Hematopoietic multipotent progenitor cell (in vitro differentiated cells): ENCODE measurements around the gene PSMD2. TPM values are rescaled to one million over a fixed set of nuclear protein-coding genes. Genes with fewer than 3 reads are reported as not detected.

Source experiments
- DNase-seq, 3 donors: peaks; one replicate each; pipeline ENCODE4 v3.0.0-alpha.2; 2011 to 2015; ENCODE audit warnings: low read depth in 2 of 3, low spot score in 2 of 3
- small RNA-seq: library from RNA; depleted of rRNA; stranded (forward); fragments of <200 nt; gene quantifications from one replicate; pipeline ENCODE3, GENCODE V24; 2012
- total RNA-seq: library from RNA; depleted of rRNA; stranded (reverse); fragments of >200 nt; gene quantifications from one replicate; pipeline ENCODE4 v1.2.3, GENCODE V29; 2012

The PSMD2 gene
- total RNA-seq, 1 donor = 259 TPM

DNA sequence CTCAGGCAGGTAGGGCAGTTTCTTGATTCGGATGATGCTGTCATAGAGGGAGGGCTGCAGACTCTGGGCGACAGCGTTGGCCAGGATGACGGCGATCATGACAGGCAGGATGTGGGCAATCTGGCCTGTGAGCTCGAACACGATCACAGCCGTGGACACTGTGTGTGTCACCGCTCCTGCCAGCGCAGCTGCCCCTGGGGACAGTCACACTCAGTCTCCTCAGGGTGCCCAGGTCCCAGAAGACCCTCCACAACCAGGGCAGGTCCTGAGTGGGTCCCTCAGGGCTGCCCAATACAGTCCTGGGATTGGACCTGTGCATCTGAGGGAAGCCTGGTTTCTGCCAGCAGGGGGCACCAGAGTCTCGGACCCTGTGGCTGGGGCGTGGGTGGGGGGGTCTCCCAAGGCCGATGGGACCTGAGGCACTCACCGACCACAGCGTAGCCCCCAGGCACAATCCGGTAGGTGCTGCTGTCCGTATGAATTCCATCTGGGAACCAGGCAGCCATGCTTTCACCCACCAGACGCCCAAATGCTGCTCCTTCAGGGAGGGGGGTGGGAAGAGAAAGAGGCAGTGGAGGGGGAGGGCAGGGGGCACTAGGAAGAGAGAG, 55.2 kb downstream of the PSMD2 start:
- DNase-seq = peak; percentile 52 to 62 (median 60)

GRCh38 chr3:184354754-184355153, 55.7 kb downstream of the PSMD2 start:
- DNase-seq = no peak

- DNase-seq = no peak
Observed at GRCh38 chr3:184355261-184356040, 56.4 kb downstream of the PSMD2 start.

DNA sequence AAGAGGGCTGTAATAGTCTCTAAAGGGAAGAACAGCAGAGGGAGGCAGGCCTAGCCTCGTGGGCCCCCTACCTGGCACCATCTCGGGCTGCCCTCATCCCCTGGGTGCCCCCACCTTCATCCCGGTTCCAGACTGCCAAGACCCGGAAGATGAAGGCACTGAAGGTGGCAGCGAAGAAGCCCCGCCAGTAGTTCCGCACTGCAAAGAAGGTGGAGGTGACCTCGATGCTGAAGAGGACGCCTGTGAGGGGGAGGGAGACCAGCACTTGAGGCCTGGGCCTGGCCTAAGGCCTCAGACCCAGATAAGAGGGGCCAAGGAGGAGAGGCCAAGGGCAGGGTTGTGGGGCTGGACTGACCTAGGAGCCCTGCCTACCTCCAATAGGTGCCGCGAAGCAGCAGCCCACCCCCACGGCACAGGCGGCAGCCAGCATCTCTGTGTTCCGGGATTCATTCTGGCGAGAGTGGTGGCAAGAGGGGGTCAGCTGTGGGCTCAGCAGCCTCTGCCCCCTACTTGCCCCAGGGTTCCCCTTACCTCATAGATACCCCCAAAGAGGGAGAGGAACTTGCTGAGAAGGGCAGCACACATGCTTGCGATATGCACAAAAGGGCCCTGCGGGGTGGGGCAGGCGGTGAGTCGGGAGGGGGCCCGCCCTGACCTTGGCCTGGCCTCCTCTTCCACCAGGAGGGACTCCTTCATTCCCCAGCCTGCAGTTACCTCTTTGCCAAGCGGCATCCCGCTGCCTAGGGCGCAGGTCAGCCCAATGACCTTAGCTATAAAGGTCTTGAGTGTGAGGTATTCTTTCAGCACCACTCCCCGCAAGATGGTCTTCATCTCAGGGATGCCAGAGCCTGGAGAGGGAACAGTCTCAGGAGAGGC, 58.4 kb downstream of the PSMD2 start:
- DNase-seq = no peak

DNA sequence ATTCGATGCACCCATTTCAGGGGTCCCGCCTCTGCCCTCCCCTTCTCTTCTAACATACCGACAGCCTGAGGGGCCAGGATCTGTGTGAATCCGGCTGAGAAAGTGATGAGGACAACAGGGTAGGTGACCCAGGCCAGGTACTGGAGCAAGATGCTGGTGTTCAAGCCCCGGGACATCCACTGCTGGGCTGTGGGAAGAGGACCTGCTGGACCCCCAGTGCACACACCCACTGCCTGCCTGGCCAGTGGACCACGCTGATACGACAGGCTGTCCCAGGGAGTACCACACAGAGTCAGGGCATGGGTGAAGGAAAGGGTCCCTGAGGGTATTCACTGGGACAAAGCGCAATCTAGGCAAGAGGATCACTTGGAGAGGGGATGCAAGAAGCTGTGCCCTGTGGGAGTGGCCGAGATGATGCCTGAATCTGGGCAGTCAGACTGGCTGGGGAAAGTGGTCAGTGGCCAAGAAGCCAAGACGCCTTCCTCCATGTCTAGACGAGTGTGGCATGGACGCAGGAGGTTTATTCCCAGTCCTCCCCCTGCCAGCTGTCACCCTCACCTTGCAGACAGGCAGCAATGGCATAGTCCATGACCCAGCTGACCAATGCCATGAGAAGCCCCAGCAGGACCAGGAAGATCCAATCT, 59.2 kb downstream of the PSMD2 start:
- no peak for DNase-seq

Small RNAs within 50 kb of the gene (small RNA-seq; reads per million reads assigned to genes)
- gene SNORD66 = 2,186 reads per million, percentile 99 among the genes with 10 or more reads in this experiment

Other genes starting within 250 kb of the PSMD2 start
- gene HTR3C, start 246.2 kb upstream of the PSMD2 start, total RNA-seq = not detected
- gene HTR3E, start 202.2 kb upstream of the PSMD2 start, total RNA-seq = not detected
- 60.3 TPM for gene EIF2B5, start 163.9 kb upstream of the PSMD2 start, total RNA-seq
- 38.0 TPM for gene DVL3, start 143.9 kb upstream of the PSMD2 start, total RNA-seq
- 290 TPM for gene AP2M1, start 124.4 kb upstream of the PSMD2 start, total RNA-seq
- gene ABCF3, start 113.0 kb upstream of the PSMD2 start, total RNA-seq = 53.9 TPM
- gene VWA5B2, start 69.7 kb upstream of the PSMD2 start, total RNA-seq = under 0.01 TPM
- 54.7 TPM for gene ALG3, start 50.3 kb upstream of the PSMD2 start, total RNA-seq
- gene EEF1AKMT4, start 49.6 kb upstream of the PSMD2 start, total RNA-seq = 9.7 TPM
- not detected for gene CAMK2N2, start 37.7 kb upstream of the PSMD2 start, total RNA-seq
- not detected for gene ECE2, start 23.2 kb upstream of the PSMD2 start, total RNA-seq
- gene EIF4G1, start 15.4 kb downstream of the PSMD2 start, total RNA-seq = 184 TPM
- 17.0 TPM for gene FAM131A, start 38.4 kb downstream of the PSMD2 start, total RNA-seq
- 3.5 TPM for gene CLCN2, start 62.4 kb downstream of the PSMD2 start, total RNA-seq
- 46.9 TPM for gene POLR2H, start 62.5 kb downstream of the PSMD2 start, total RNA-seq
- gene THPO, start 79.0 kb downstream of the PSMD2 start, total RNA-seq = not detected
- under 0.01 TPM for gene CHRD, start 80.8 kb downstream of the PSMD2 start, total RNA-seq